ENCODE results near the gene CD9. TPM values are rescaled to one million over a fixed set of nuclear protein-coding genes. Genes with fewer than 3 reads are reported as not detected.

CD9 gene
- polyA plus RNA-seq, 1 donor (not counting 4 experiments of a cell fraction or from before 2014, with no cell fraction given) = 1,084 TPM

DNA sequence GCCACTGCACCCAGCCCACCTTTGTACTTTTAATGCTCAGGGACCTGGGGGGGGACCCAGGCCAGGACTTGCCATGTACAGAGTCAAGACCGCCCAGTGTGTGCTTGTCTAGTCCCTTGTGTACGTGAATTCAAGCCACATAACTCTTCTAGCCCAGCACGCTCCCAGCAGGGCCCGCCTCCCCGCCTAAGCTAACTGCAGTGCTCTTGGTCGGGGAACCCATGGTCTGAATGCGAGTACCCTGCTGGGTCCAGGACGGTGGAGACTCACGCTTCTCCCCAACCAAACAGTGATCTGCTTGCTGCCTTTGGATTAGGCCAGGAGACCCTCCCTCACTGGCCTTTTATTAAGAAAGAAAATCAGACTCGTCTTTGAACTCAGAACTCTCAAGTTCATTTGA, 23.3 kb downstream of the CD9 start:
- H3K4me3 ChIP-seq (ENCODE audit: control insufficient read depth in 2 of 3, extremely low read depth in 1 of 3, insufficient read depth in 2 of 3, low read depth in 1 of 3, low read length in 3 of 3) = no peak overlapping the region
- no peaks in the 10 kb centered on the region for H3K9me3 ChIP-seq (ENCODE audit: control insufficient read depth, low read depth, low read length)
- H3K4me1 ChIP-seq (ENCODE audit: control insufficient read depth, extremely low read depth, insufficient read depth, low read length) = peaks cover 91% of the 10 kb centered on the region
- DNase-seq (ENCODE audit: low read depth, low spot score) (no peak), FAIRE-seq (no peak)
- peak overlapping the region; percentile 99 for H3K27ac ChIP-seq (ENCODE audit: control insufficient read depth, insufficient read depth, low read length)
- H3K4me2 ChIP-seq (ENCODE audit: control insufficient read depth, extremely low read depth, insufficient read depth, low read depth, low read length) = no peak overlapping the region
- dilution Hi-C loops (cut with MboI; ENCODE audit: extremely low pct_ligation_motif_present, low sequenced_read_pairs) = no loop called here
- H3K79me2 ChIP-seq (ENCODE audit: control insufficient read depth, insufficient read depth, low read length) = peaks cover 77% of the 10 kb centered on the region
- H3K27me3 ChIP-seq (ENCODE audit: control insufficient read depth, extremely low read depth, insufficient read depth, low read length) = no peaks in the 10 kb centered on the region
- peaks cover 28 to 41% of the 10 kb centered on the region in 2 experiments for H3K36me3 ChIP-seq (ENCODE audit: control insufficient read depth in 2 of 2, extremely low read depth in 1 of 2, insufficient read depth in 2 of 2, low read length in 2 of 2)
- H2AFZ ChIP-seq (ENCODE audit: control insufficient read depth, low read length) = no peak overlapping the region
- H3K9me1 ChIP-seq (ENCODE audit: control insufficient read depth, extremely low read depth, insufficient read depth, low read length) = no peaks in the 10 kb centered on the region
- H4K20me1 ChIP-seq (ENCODE audit: control insufficient read depth, extremely low read depth, insufficient read depth, low read length) = no peaks in the 10 kb centered on the region
- H3K9ac ChIP-seq (ENCODE audit: control insufficient read depth, extremely low read depth, insufficient read depth, low read length) = peak overlapping the region; percentile 86
- TF ChIP-seq, protein P1, sequence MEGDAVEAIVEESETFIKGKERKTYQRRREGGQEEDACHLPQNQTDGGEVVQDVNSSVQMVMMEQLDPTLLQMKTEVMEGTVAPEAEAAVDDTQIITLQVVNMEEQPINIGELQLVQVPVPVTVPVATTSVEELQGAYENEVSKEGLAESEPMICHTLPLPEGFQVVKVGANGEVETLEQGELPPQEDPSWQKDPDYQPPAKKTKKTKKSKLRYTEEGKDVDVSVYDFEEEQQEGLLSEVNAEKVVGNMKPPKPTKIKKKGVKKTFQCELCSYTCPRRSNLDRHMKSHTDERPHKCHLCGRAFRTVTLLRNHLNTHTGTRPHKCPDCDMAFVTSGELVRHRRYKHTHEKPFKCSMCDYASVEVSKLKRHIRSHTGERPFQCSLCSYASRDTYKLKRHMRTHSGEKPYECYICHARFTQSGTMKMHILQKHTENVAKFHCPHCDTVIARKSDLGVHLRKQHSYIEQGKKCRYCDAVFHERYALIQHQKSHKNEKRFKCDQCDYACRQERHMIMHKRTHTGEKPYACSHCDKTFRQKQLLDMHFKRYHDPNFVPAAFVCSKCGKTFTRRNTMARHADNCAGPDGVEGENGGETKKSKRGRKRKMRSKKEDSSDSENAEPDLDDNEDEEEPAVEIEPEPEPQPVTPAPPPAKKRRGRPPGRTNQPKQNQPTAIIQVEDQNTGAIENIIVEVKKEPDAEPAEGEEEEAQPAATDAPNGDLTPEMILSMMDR (optimal IDR thresholded peaks at IDR 0.05 in 1 of 3, IDR thresholded peaks at IDR 0.05 in 1 of 3, conservative IDR thresholded peaks at IDR 0.05 in 1 of 3; ENCODE audit: extremely low read depth in 1 of 3, insufficient read depth in 2 of 3, low read length in 3 of 3) = no peak
- TF ChIP-seq EZH2 (IDR thresholded peaks at IDR 0.05; ENCODE audit: low read length) = no peak

DNA sequence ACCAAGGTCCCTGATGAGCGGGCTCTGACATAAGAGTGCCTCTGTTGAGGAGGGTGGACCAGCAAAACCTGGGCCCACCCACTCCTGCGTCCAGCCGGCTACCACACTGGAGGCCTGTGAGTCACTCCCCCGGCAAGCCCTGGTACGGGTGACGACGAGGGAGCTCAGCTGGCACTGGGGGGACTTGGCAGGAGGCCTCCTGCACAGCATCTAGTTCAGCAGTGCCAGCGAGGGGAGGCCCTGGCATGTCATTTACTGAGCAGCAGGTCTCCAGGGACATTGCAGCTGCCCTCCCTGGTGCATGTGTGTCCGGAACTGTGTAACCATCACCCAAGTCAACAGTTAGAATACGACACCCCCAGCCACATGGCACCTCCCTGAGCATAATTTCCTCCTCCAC, 24.4 kb downstream of the CD9 start:
- Histone ChIP-seq H3K36me3 (ENCODE audit: control insufficient read depth in 2 of 2, extremely low read depth in 1 of 2, insufficient read depth in 2 of 2, low read length in 2 of 2) (peaks cover 28 to 46% of the 10 kb centered on the region in 2 experiments), H3K79me2 (ENCODE audit: control insufficient read depth, insufficient read depth, low read length) (peaks cover 71% of the 10 kb centered on the region), H3K4me1 (ENCODE audit: control insufficient read depth, extremely low read depth, insufficient read depth, low read length) (peaks cover 93% of the 10 kb centered on the region), H2AFZ (ENCODE audit: control insufficient read depth, low read length) (no peak overlapping the region), H3K9me1 (ENCODE audit: control insufficient read depth, extremely low read depth, insufficient read depth, low read length) (no peaks in the 10 kb centered on the region), H3K9ac (ENCODE audit: control insufficient read depth, extremely low read depth, insufficient read depth, low read length) (peak overlapping the region; percentile 86), H3K4me2 (ENCODE audit: control insufficient read depth, extremely low read depth, insufficient read depth, low read depth, low read length) (no peak overlapping the region), H3K27me3 (ENCODE audit: control insufficient read depth, extremely low read depth, insufficient read depth, low read length) (no peaks in the 10 kb centered on the region), H3K27ac (ENCODE audit: control insufficient read depth, insufficient read depth, low read length) (peak overlapping the region; percentile 99), H3K4me3 (ENCODE audit: control insufficient read depth in 2 of 3, extremely low read depth in 1 of 3, insufficient read depth in 2 of 3, low read depth in 1 of 3, low read length in 3 of 3) (no peak overlapping the region), H3K9me3 (ENCODE audit: control insufficient read depth, low read depth, low read length) (no peaks in the 10 kb centered on the region), H4K20me1 (ENCODE audit: control insufficient read depth, extremely low read depth, insufficient read depth, low read length) (no peaks in the 10 kb centered on the region)
- dilution Hi-C loops (cut with MboI; ENCODE audit: extremely low pct_ligation_motif_present, low sequenced_read_pairs) = no loop called here
- DNase-seq (ENCODE audit: low read depth, low spot score) (no peak), FAIRE-seq (peak; percentile 32)
- no peak for TF ChIP-seq EZH2 (IDR thresholded peaks at IDR 0.05; ENCODE audit: low read length)
- TF ChIP-seq, protein P1 (optimal IDR thresholded peaks at IDR 0.05 in 1 of 3, IDR thresholded peaks at IDR 0.05 in 1 of 3, conservative IDR thresholded peaks at IDR 0.05 in 1 of 3; ENCODE audit: extremely low read depth in 1 of 3, insufficient read depth in 2 of 3, low read length in 3 of 3) = no peak
